K562 (cell line): Measurements from ENCODE around the gene OSGIN1. TPM values are rescaled to one million over a fixed set of nuclear protein-coding genes. Genes with fewer than 3 reads are reported as not detected.

Experiments
- FIP1L1 ChIP-seq: fragments of 200-400 bp; formaldehyde crosslinking; IDR thresholded peaks from 2 replicates; pipeline ENCODE4 v1.6.1; 2018; ENCODE audit warnings: mild to moderate bottlenecking, low read depth, low read length; ENCODE audit not compliant: poor library complexity, severe bottlenecking
- FOXK2 ChIP-seq, 2 experiments: fragments of 450-650 bp; IDR thresholded peaks in 1 of 2; conservative IDR thresholded peaks in 1 of 2; 2 replicates each; pipeline ENCODE4 v1.6.1; 2016; ENCODE audit warnings: low read depth in 2 of 2, mild to moderate bottlenecking in 1 of 2
- GTF2E2 ChIP-seq: fragments of 200-800 bp; sonication (Bioruptor generic); IDR thresholded peaks from 2 replicates; pipeline ENCODE4 v1.6.1; 2016; ENCODE audit warnings: missing genetic modification characterization, missing compliant biosample characterization
- KAT2B ChIP-seq: IDR thresholded peaks from one replicate; pipeline ENCODE4 v1.6.1; 2012; ENCODE audit warnings: low read depth, mild to moderate bottlenecking, control low read depth, inconsistent platforms, low read length, moderate library complexity
- KDM2B ChIP-seq: fragments of 250-450 bp; sonication (Bioruptor Pico); IDR thresholded peaks from 2 replicates; pipeline ENCODE4 v1.8.0; 2021; ENCODE audit warnings: mild to moderate bottlenecking, moderate library complexity
- KDM4B ChIP-seq, 2 experiments: fragments of 450-650 bp in 1 of 2; sonication (generic) in 1 of 2; IDR thresholded peaks; 2 replicates each; pipeline ENCODE4 v1.6.1; 2016 to 2017; ENCODE audit warnings: borderline replicate concordance in 2 of 2, antibody characterized with exemption in 1 of 2, low read depth in 1 of 2, mild to moderate bottlenecking in 1 of 2
- MCM3 ChIP-seq: fragments of 450-650 bp; IDR thresholded peaks from 2 replicates; pipeline ENCODE4 v1.6.1; 2016
- MED1 ChIP-seq: sonication (generic); formaldehyde crosslinking; IDR thresholded peaks from 2 replicates; pipeline ENCODE4 v1.8.1; 2023; ENCODE audit warnings: missing genetic modification reagents, borderline replicate concordance
- MXI1 ChIP-seq: IDR thresholded peaks from 2 replicates; pipeline ENCODE4 v1.6.1; 2011; ENCODE audit warnings: low read depth, mild to moderate bottlenecking, improper control_type of control experiment, low read length
- POLR2AphosphoS5 ChIP-seq: IDR thresholded peaks from 2 replicates; pipeline ENCODE4 v1.6.1; 2011; ENCODE audit warnings: mild to moderate bottlenecking, low read depth, low read length, moderate library complexity; ENCODE audit not compliant: control insufficient read depth, insufficient read depth
- RBM22 ChIP-seq: fragments of 200-400 bp; formaldehyde crosslinking; IDR thresholded peaks from 2 replicates; pipeline ENCODE4 v1.6.1; 2018; ENCODE audit warnings: low read length, low read depth; ENCODE audit not compliant: poor library complexity, severe bottlenecking
- RFX5 ChIP-seq: IDR thresholded peaks from 2 replicates; pipeline ENCODE4 v1.6.1; 2011; ENCODE audit warnings: low read depth, mild to moderate bottlenecking, improper control_type of control experiment, low read length
- SNRNP70 ChIP-seq: fragments of 200-400 bp; formaldehyde crosslinking; optimal IDR thresholded peaks from 2 replicates; pipeline ENCODE3; 2017; ENCODE audit warnings: low read depth, low read length
- ZBTB17 ChIP-seq: fragments of 450-650 bp; formaldehyde crosslinking; IDR thresholded peaks from 2 replicates; pipeline ENCODE4 v1.4.0; 2020; ENCODE audit warnings: mild to moderate bottlenecking
- ZBTB49 ChIP-seq: sonication (generic); formaldehyde crosslinking; IDR thresholded peaks from 2 replicates; pipeline ENCODE4 v1.8.0; 2022; ENCODE audit warnings: missing genetic modification reagents, mild to moderate bottlenecking, borderline replicate concordance
- ZFP30 ChIP-seq: fragments of 250-450 bp; sonication (Bioruptor Pico); IDR thresholded peaks from 2 replicates; pipeline ENCODE4 v1.8.0; 2022; ENCODE audit warnings: moderate library complexity, mild to moderate bottlenecking, inconsistent platforms, borderline replicate concordance
- polyA plus RNA-seq, 8 experiments: library from polyadenylated mRNA; depleted of rRNA in 4 of 8; stranded (reverse) in 5 of 8; unstranded in 3 of 8; fragments of >200 nt; fragmentation: Nextera tagmentation in 2 of 8; fragmentation: Illumina TruSeq in 1 of 8; extraction: Ambion mirVana in 2 of 8; extraction: Trizol in 1 of 8; gene quantifications; 2 replicates each; pipeline versions ENCODE4 v1.2.1 to v1.2.3, GENCODE V29; 2011 to 2014; ENCODE audit warnings: inconsistent platforms in 1 of 8, missing spikeins in 1 of 8
- total RNA-seq, 7 experiments: library from RNA; depleted of rRNA in 6 of 7; stranded (reverse); fragments of >200 nt in 6 of 7; fragmentation: Illumina TruSeq in 2 of 7; extraction: Trizol in 2 of 7; gene quantifications; 2 replicates each; pipeline versions ENCODE4 v1.2.1 to v1.2.3, GENCODE V29; 2011 to 2021; ENCODE audit warnings: low replicate concordance in 1 of 7
- TF ChIP-seq, protein P1 (sequence below), 2 experiments: fragments of 450-650 bp; formaldehyde crosslinking in 1 of 2; IDR thresholded peaks; 2 replicates each; pipeline versions ENCODE4 v1.4.0 to v1.6.1; 2014 to 2020; ENCODE audit warnings: mild to moderate bottlenecking in 2 of 2, borderline replicate concordance in 1 of 2, low read depth in 1 of 2
- TF ChIP-seq, protein P2 (sequence below): fragments of 250-450 bp; sonication (Bioruptor Pico); IDR thresholded peaks from 2 replicates; pipeline ENCODE4 v1.5.0; 2021

Gene OSGIN1
- total and polyA plus RNA-seq, 9 of the 15 experiments (the other 6 are each of a cell fraction or from before 2014, with no cell fraction given): 0.03 to 3.6 (median 1.6) TPM

DNA sequence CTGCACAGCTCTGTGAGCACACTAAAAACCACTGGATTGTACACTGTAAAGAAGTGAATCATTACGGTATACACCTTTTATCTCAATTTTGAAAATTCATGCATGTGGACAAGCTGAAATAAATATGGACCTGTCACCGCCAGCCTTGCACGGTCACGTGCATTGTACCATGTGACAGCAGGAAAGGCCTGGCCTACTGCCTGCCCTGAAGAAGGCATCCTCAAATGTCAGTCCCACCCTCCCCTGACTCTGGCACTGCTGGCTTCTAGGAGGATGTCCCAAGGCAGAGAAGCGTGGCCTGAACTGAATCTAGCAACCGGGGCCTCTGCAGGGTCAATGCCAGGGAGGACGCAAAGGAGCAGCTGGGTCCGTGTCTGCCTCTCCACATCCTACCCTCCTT, 54.9 kb downstream of the OSGIN1 start (continued):
- TF ChIP-seq, protein P1, sequence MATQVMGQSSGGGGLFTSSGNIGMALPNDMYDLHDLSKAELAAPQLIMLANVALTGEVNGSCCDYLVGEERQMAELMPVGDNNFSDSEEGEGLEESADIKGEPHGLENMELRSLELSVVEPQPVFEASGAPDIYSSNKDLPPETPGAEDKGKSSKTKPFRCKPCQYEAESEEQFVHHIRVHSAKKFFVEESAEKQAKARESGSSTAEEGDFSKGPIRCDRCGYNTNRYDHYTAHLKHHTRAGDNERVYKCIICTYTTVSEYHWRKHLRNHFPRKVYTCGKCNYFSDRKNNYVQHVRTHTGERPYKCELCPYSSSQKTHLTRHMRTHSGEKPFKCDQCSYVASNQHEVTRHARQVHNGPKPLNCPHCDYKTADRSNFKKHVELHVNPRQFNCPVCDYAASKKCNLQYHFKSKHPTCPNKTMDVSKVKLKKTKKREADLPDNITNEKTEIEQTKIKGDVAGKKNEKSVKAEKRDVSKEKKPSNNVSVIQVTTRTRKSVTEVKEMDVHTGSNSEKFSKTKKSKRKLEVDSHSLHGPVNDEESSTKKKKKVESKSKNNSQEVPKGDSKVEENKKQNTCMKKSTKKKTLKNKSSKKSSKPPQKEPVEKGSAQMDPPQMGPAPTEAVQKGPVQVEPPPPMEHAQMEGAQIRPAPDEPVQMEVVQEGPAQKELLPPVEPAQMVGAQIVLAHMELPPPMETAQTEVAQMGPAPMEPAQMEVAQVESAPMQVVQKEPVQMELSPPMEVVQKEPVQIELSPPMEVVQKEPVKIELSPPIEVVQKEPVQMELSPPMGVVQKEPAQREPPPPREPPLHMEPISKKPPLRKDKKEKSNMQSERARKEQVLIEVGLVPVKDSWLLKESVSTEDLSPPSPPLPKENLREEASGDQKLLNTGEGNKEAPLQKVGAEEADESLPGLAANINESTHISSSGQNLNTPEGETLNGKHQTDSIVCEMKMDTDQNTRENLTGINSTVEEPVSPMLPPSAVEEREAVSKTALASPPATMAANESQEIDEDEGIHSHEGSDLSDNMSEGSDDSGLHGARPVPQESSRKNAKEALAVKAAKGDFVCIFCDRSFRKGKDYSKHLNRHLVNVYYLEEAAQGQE (IDR thresholded peaks at IDR 0.05; ENCODE audit: borderline replicate concordance): 0 out of 2 replicates have a peak, but pooled peaks have one; percentile 31
- TF ChIP-seq, protein P1 (CRISPR knock-in tag; IDR thresholded peaks at IDR 0.05; ENCODE audit: low read depth): no peak
- TF ChIP-seq MXI1 (no peak), FIP1L1 (no peak), RBM22 (no peak), KDM4B (IDR thresholded peaks at IDR 0.05; ENCODE audit: borderline replicate concordance in 2 of 2, low read depth in 1 of 2) (no peak), RFX5 (no peak), POLR2AphosphoS5 (no peak), MCM3 (no peak), SNRNP70 (no peak), FOXK2 (conservative IDR thresholded peaks at IDR 0.05 in 1 of 2, IDR thresholded peaks at IDR 0.05 in 1 of 2; ENCODE audit: low read depth in 2 of 2) (peak in 1 of 2 experiments; percentile 34; a peak in 1 of 4 replicates), ZBTB49 (CRISPR knock-in tag) (no peak), MED1 (CRISPR knock-in tag) (no peak), KDM2B (CRISPR knock-in tag) (no peak), ZBTB17 (CRISPR knock-in tag) (no peak), ZFP30 (CRISPR knock-in tag) (no peak), KAT2B (no peak), GTF2E2 (tag) (no peak)
- TF ChIP-seq, protein P2, sequence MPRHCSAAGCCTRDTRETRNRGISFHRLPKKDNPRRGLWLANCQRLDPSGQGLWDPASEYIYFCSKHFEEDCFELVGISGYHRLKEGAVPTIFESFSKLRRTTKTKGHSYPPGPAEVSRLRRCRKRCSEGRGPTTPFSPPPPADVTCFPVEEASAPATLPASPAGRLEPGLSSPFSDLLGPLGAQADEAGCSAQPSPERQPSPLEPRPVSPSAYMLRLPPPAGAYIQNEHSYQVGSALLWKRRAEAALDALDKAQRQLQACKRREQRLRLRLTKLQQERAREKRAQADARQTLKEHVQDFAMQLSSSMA: no peak
